Measurements from ENCODE around the gene WBP1L. TPM values are rescaled to one million over a fixed set of nuclear protein-coding genes. Genes with fewer than 3 reads are reported as not detected.

The WBP1L gene
- total RNA-seq, 6 experiments from 2014 or later: 34.9 to 40.7 (median 38.6) TPM

DNA sequence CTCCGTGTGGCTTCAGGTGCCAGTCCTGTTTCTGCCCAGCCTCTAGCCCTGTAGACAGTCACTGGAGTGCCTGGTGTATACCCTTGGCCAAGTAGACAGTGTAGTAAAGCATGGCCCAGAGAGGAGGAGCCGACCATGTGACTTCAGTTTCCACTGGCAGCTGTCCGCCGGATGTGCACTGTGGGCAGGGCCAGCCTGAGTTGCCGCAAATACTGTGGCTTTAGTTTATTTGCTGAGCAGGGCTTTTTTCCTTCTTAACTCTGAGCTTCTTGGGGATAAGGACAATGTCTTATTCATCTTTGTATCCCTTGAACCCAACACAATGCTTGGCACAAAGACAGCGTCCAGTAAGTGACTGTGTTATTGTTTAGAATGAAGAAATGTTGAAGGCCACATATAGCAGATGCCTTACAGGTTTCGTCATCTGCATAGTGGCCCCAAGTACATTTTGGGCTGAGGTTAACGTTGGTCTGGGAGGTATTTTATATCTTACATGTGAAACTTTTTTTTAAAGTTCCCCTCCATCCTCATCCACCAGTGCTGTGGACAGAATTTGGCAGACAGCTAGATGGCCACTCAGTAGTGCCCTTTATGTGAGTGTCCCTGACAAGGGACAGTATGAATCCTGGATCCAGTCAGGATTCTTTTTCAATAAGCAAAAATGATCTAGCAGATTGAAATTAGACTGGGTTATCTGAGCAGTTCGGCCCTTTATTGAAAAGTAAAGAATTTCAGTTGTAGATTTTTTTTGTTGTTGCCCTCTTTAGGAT is 52.8 kb downstream of the WBP1L start:
- Mint-ChIP-seq H3K36me3 (ENCODE audit: low read depth) (peaks cover 7% of the 10 kb centered on the region; the same call in 1 of the 2 replicates), H3K4me3 (0 out of 2 replicates have a peak overlapping the region, but pooled peaks have one; percentile 13), H3K27ac (peak overlapping the region; percentile 61; the same call in 1 of the 2 replicates), H3K9me3 (no peaks in the 10 kb centered on the region), H3K27me3 (ENCODE audit: insufficient read depth) (no peaks in the 10 kb centered on the region; the same call in 1 of the 2 replicates), H3K4me1 (ENCODE audit: low read depth) (peaks cover 39% of the 10 kb centered on the region)
- TF ChIP-seq, protein P1, sequence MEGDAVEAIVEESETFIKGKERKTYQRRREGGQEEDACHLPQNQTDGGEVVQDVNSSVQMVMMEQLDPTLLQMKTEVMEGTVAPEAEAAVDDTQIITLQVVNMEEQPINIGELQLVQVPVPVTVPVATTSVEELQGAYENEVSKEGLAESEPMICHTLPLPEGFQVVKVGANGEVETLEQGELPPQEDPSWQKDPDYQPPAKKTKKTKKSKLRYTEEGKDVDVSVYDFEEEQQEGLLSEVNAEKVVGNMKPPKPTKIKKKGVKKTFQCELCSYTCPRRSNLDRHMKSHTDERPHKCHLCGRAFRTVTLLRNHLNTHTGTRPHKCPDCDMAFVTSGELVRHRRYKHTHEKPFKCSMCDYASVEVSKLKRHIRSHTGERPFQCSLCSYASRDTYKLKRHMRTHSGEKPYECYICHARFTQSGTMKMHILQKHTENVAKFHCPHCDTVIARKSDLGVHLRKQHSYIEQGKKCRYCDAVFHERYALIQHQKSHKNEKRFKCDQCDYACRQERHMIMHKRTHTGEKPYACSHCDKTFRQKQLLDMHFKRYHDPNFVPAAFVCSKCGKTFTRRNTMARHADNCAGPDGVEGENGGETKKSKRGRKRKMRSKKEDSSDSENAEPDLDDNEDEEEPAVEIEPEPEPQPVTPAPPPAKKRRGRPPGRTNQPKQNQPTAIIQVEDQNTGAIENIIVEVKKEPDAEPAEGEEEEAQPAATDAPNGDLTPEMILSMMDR (IDR thresholded peaks at IDR 0.05): no peak
- DNase-seq: peak; percentile 34

DNA sequence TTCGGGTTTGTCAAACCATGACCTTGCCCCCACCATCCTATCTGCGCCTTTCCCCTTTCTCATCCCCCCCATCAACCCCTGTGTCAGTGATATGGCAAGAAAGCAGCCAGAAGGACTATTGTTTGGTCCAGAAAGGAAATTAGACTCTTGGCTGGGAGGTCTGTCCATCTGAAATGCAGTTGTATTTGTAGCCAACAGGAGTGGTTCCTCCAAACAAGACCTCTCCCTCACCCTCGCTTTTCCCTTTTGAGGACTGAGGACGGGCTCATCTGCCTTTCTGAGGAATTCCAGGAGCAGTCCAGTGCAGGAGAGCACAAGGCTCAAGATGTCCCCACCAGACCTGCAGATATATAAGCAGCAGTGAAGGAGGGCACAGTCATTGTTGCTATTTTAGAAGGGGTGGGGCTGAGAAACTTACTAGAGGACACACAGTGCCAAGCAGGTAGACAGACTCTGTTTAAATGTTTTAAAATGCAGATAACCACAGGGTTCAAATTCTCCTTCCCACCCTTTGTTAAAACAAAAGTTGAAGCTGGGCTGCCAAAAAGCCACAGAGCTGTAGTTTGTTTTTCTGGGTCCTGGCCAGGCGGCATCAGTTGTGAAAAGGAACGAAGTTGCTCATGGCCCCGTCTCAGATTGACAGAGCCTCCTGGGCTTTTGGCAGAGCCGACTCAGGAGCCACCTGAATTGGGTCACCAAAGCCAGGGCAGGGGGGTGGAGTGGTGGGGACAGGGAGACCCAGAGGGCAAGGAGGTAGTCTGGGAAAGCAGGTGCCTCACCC is 56.1 kb downstream of the WBP1L start:
- Mint-ChIP-seq H3K4me3 (no peak overlapping the region), H3K4me1 (ENCODE audit: low read depth) (peaks cover 58% of the 10 kb centered on the region), H3K9me3 (no peaks in the 10 kb centered on the region), H3K27ac (no peak overlapping the region), H3K36me3 (ENCODE audit: low read depth) (peaks cover 18% of the 10 kb centered on the region), H3K27me3 (ENCODE audit: insufficient read depth) (peaks cover 3% of the 10 kb centered on the region)
- DNase-seq: no peak
- TF ChIP-seq, protein P1 (IDR thresholded peaks at IDR 0.05): no peak

DNA sequence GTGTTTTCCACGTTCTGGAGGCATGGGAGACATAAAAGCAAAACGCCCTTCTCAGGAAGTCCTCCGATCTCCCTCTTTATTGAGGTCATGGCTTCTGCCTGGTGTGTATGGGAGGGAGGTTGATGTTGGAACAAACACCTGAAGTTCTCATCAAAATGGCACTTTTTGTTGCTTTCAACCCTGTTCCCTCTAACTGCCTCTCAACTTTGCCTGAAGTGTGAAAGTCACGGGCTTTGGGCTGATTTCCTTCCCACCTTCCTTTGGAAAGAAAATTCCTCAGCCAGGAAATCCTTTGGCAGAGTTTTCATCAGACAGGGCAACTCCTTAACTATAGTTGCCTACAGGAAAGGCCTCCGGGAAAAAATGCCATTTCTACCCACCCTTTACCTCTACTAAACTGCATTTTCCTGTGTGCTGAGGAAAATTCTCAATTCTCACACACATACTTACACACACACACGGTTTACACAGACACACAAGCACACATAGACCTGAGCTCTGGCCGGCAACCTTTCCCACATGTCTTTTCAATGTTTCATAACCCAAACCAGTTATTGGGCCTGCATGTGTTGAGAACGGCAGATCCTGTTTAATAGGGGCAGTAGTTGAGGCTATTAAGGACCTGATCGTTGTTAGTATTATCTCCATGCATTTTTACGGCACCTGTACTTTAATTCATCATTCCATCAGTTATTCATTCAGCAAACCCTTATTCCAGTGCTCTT is 57.0 kb downstream of the WBP1L start:
- Mint-ChIP-seq H3K27me3 (ENCODE audit: insufficient read depth) (peaks cover 3% of the 10 kb centered on the region), H3K9me3 (no peaks in the 10 kb centered on the region), H3K4me3 (no peak overlapping the region), H3K4me1 (ENCODE audit: low read depth) (peaks cover 53% of the 10 kb centered on the region), H3K36me3 (ENCODE audit: low read depth) (peaks cover 18% of the 10 kb centered on the region), H3K27ac (peak overlapping the region; percentile 36; the same call in 1 of the 2 replicates)
- TF ChIP-seq, protein P1 (IDR thresholded peaks at IDR 0.05): no peak
- no peak for DNase-seq

DNA sequence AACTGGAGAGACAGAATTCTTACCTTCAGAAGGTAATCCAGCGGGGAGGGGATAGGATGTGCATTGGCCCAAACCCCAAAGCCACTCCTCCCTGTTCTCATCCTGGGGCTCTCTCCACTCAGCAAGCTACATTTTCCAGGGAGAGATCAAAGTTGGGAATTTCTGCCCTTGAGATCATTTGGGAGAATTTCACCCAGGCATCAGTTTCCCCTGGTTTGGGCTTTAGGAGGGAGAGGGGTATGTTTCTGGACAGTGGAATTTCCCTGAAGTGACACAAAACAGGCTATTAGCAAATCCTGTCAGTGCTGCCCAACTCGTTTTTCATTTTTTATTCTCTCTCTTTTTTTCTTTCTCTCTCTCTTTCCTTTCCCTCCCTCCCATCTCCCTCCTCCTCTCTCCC is 57.7 kb downstream of the WBP1L start:
- TF ChIP-seq, protein P1 (IDR thresholded peaks at IDR 0.05): no peak
- no peaks in the 10 kb centered on the region for H3K9me3 Mint-ChIP-seq
- peaks cover 18% of the 10 kb centered on the region for H3K36me3 Mint-ChIP-seq (ENCODE audit: low read depth)
- H3K4me3 Mint-ChIP-seq: no peak overlapping the region
- H3K27me3 Mint-ChIP-seq (ENCODE audit: insufficient read depth): peaks cover 3% of the 10 kb centered on the region
- H3K27ac Mint-ChIP-seq: peak overlapping the region; percentile 36; the same call in 1 of the 2 replicates
- peaks cover 51% of the 10 kb centered on the region for H3K4me1 Mint-ChIP-seq (ENCODE audit: low read depth)
- DNase-seq: no peak

DNA sequence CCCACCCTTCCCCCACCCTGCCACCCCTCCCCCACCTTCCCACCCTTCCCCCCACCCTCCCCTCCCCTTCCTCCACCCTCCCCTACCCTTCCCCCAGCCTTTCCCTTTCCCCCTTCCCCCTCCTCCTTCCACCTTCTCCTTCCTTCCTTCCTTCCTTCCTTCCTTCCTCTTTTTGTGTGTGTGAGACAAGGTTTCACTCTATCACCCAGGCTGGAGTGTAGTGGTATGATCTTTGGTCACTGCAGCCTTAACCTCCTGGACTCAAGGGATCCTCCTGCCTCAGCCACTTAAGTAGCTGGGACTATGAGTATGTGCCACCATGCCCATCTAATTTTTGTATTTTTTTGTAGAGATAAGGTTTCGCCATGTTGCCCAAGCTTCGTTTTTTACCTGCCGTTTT is 58.2 kb downstream of the WBP1L start:
- DNase-seq: no peak
- H3K4me3 Mint-ChIP-seq: peak overlapping the region; percentile 27; the same call in 1 of the 2 replicates
- H3K4me1 Mint-ChIP-seq (ENCODE audit: low read depth): peaks cover 51% of the 10 kb centered on the region
- peak overlapping the region; percentile 91 for H3K27ac Mint-ChIP-seq
- peaks cover 3% of the 10 kb centered on the region for H3K27me3 Mint-ChIP-seq (ENCODE audit: insufficient read depth)
- no peaks in the 10 kb centered on the region for H3K9me3 Mint-ChIP-seq
- TF ChIP-seq, protein P1 (IDR thresholded peaks at IDR 0.05): no peak
- peaks cover 18% of the 10 kb centered on the region for H3K36me3 Mint-ChIP-seq (ENCODE audit: low read depth)

Measured in HFFc6 (cell line).